H1 (cell line): ENCODE measurements around the gene EIPR1. TPM values are rescaled to one million over a fixed set of nuclear protein-coding genes. Genes with fewer than 3 reads are reported as not detected.

Experiments
- CTCF ChIA-PET: fragments of 300-600 bp; sonication (Branson Sonifier 250); formaldehyde crosslinking; loops from one replicate; lab custom pipeline; 2021; ENCODE audit not compliant: partially characterized antibody; lab: Charles Lee
- POLR2A ChIA-PET: fragments of 300-600 bp; sonication (Branson Sonifier 250); formaldehyde crosslinking; loops from one replicate; lab custom pipeline; 2021; ENCODE audit warnings: inconsistent platforms; ENCODE audit not compliant: partially characterized antibody; lab: Charles Lee
- DNase-seq, 2 experiments: peaks; one replicate each; pipeline versions ENCODE4 v3.0.0 to v3.0.0-alpha.2; 2010 to 2022; ENCODE audit warnings: low spot score in 2 of 2, low read depth in 1 of 2, mixed read lengths in 1 of 2
- FAIRE-seq: peaks from 2 replicates; lab custom pipeline; 2011; peaks lifted over from hg19 to GRCh38; lab: Jason Lieb, UNC
- H2AFZ ChIP-seq: 2 replicates; pipeline ENCODE4 v1.8.1; 2012; ENCODE audit warnings: low read length, inconsistent platforms
- H2AK5ac ChIP-seq: 2 replicates; pipeline ENCODE4 v1.6.1; 2013; ENCODE audit warnings: low read depth, low read length
- H2BK120ac ChIP-seq: replicated peaks from 2 replicates; pipeline ENCODE3; 2013; ENCODE audit warnings: low read depth, low read length, inconsistent platforms
- H2BK12ac ChIP-seq: 2 replicates; pipeline ENCODE4 v1.6.1; 2013; ENCODE audit warnings: low read depth, low read length
- H2BK15ac ChIP-seq: 2 replicates; pipeline ENCODE4 v1.6.1; 2013; ENCODE audit warnings: low read length
- H2BK20ac ChIP-seq: 2 replicates; pipeline ENCODE4 v1.6.1; 2013; ENCODE audit warnings: low read length
- H2BK5ac ChIP-seq: 2 replicates; pipeline ENCODE4 v1.6.1; 2013; ENCODE audit warnings: low read depth, low read length
- H3K14ac ChIP-seq: 2 replicates; pipeline ENCODE4 v1.6.1; 2013; ENCODE audit warnings: inconsistent platforms; ENCODE audit not compliant: insufficient read length
- H3K18ac ChIP-seq: 2 replicates; pipeline ENCODE4 v1.6.1; 2013; ENCODE audit warnings: low read length; ENCODE audit errors: extremely low read depth
- H3K23ac ChIP-seq: 2 replicates; pipeline ENCODE4 v1.6.1; 2013; ENCODE audit warnings: inconsistent platforms; ENCODE audit not compliant: insufficient read length
- H3K23me2 ChIP-seq: 2 replicates; pipeline ENCODE4 v1.6.1; 2013; ENCODE audit warnings: low read depth, low read length
- H3K27ac ChIP-seq: 2 replicates; pipeline ENCODE4 v1.6.1; 2011; ENCODE audit warnings: low read depth, low read length, inconsistent platforms
- H3K27me3 ChIP-seq, 4 experiments: replicated peaks in 1 of 4; 1 replicate in 1 of 4; 2 replicates in 3 of 4; pipeline versions ENCODE4 v1.6.1 to v1.8.1; 2011 to 2013; ENCODE audit warnings: low read length in 3 of 4, mild to moderate bottlenecking in 3 of 4, inconsistent platforms in 2 of 4, mixed read lengths in 2 of 4, moderate library complexity in 1 of 4; ENCODE audit not compliant: control insufficient read depth in 3 of 4, insufficient read depth in 3 of 4; ENCODE audit errors: extremely low read depth in 1 of 4
- H3K36me3 ChIP-seq, 4 experiments: 2 replicates each; pipeline versions ENCODE4 v1.6.1 to v1.8.1; 2011 to 2013; ENCODE audit warnings: mild to moderate bottlenecking in 4 of 4, low read length in 3 of 4, moderate library complexity in 2 of 4, control low read depth in 1 of 4, inconsistent platforms in 1 of 4; ENCODE audit not compliant: insufficient read depth in 4 of 4, control insufficient read depth in 2 of 4
- H3K4ac ChIP-seq: replicated peaks from 2 replicates; pipeline ENCODE3; 2013; ENCODE audit warnings: low read length, low read depth, mixed read lengths, inconsistent platforms; ENCODE audit not compliant: insufficient read length
- H3K4me1 ChIP-seq, 4 experiments: replicated peaks in 1 of 4; 1 replicate in 1 of 4; 2 replicates in 3 of 4; pipeline versions ENCODE4 v1.6.1 to v1.8.1; 2011 to 2013; ENCODE audit warnings: low read length in 3 of 4, inconsistent platforms in 2 of 4, mixed read lengths in 1 of 4; ENCODE audit not compliant: insufficient read depth in 4 of 4, control insufficient read depth in 3 of 4
- H3K4me2 ChIP-seq, 2 experiments: 2 replicates each; pipeline versions ENCODE4 v1.6.1 to v1.8.1; 2011 to 2013; ENCODE audit warnings: low read depth in 2 of 2, low read length in 2 of 2, control low read depth in 1 of 2, inconsistent platforms in 1 of 2, mild to moderate bottlenecking in 1 of 2; ENCODE audit not compliant: insufficient read depth in 1 of 2
- H3K4me3 ChIP-seq, 4 experiments: fragments of 200-600, 300-600 bp in 1 of 4; sonication (generic), shearing (Covaris generic), sonication (Bioruptor Twin) in 1 of 4; 2 replicates each; pipeline versions ENCODE4 v1.5.1 to v1.8.1; 2011 to 2016; ENCODE audit warnings: low read length in 4 of 4, low read depth in 3 of 4, control low read depth in 2 of 4, inconsistent platforms in 2 of 4, mild to moderate bottlenecking in 2 of 4, mixed read lengths in 1 of 4, moderate library complexity in 1 of 4; ENCODE audit not compliant: insufficient read depth in 2 of 4; ENCODE audit errors: extremely low read depth in 1 of 4
- H3K56ac ChIP-seq: replicated peaks from 2 replicates; pipeline ENCODE3; 2013; ENCODE audit warnings: low read depth, mild to moderate bottlenecking, mixed read lengths, low read length, inconsistent platforms; ENCODE audit not compliant: insufficient read length
- H3K79me1 ChIP-seq: 2 replicates; pipeline ENCODE4 v1.6.1; 2013; ENCODE audit warnings: low read depth, low read length, control low read depth
- H3K79me2 ChIP-seq, 2 experiments: 2 replicates each; pipeline versions ENCODE4 v1.6.1 to v1.8.1; 2012 to 2013; ENCODE audit warnings: low read length in 2 of 2, mild to moderate bottlenecking in 2 of 2, inconsistent platforms in 1 of 2; ENCODE audit not compliant: insufficient read depth in 2 of 2, control insufficient read depth in 1 of 2
- H3K9ac ChIP-seq, 4 experiments: replicated peaks in 1 of 4; 1 replicate in 1 of 4; 2 replicates in 3 of 4; pipeline versions ENCODE4 v1.6.1 to v1.8.1; 2011 to 2013; ENCODE audit warnings: low read depth in 3 of 4, low read length in 3 of 4, control low read depth in 2 of 4, mild to moderate bottlenecking in 2 of 4, moderate library complexity in 2 of 4, inconsistent platforms in 1 of 4; ENCODE audit errors: extremely low read depth in 1 of 4
- H3K9me3 ChIP-seq, 2 experiments: 2 replicates each; pipeline versions ENCODE4 v1.6.1 to v1.8.1; 2012 to 2013; ENCODE audit warnings: mild to moderate bottlenecking in 2 of 2, moderate library complexity in 2 of 2, control low read depth in 1 of 2, inconsistent platforms in 1 of 2, low read depth in 1 of 2, low read length in 1 of 2, mixed read lengths in 1 of 2; ENCODE audit not compliant: insufficient read depth in 2 of 2
- H4K20me1 ChIP-seq, 2 experiments: replicated peaks in 1 of 2; 2 replicates each; pipeline versions ENCODE3 to v1.8.1; 2011 to 2013; ENCODE audit warnings: inconsistent platforms in 2 of 2, low read length in 2 of 2, mild to moderate bottlenecking in 1 of 2; ENCODE audit not compliant: insufficient read depth in 2 of 2, control insufficient read depth in 1 of 2
- H4K5ac ChIP-seq: 2 replicates; pipeline ENCODE4 v1.6.1; 2013; ENCODE audit warnings: low read length, low read depth, mixed read lengths, inconsistent platforms; ENCODE audit not compliant: insufficient read length
- H4K8ac ChIP-seq: 2 replicates; pipeline ENCODE4 v1.8.0; 2013; ENCODE audit warnings: mild to moderate bottlenecking, moderate library complexity, low read length, inconsistent platforms; ENCODE audit not compliant: insufficient read depth; ENCODE audit errors: extremely low read depth
- H4K91ac ChIP-seq: replicated peaks from 2 replicates; pipeline ENCODE3; 2013; ENCODE audit warnings: low read length, mixed read lengths, inconsistent platforms; ENCODE audit not compliant: insufficient read length
- GTF2F1 ChIP-seq: IDR thresholded peaks from 2 replicates; pipeline ENCODE4 v1.6.1; 2012; ENCODE audit warnings: low read depth, low read length, improper control_type of control experiment, borderline replicate concordance
- JUN ChIP-seq: IDR thresholded peaks from 2 replicates; pipeline ENCODE4 v1.6.1; 2011; ENCODE audit warnings: low read depth, mild to moderate bottlenecking, improper control_type of control experiment, low read length
- TEAD4 ChIP-seq: IDR thresholded peaks from 2 replicates; pipeline ENCODE4 v1.6.1; 2012; ENCODE audit warnings: low read depth, low read length, inconsistent platforms, mixed read lengths
- WGBS, 2 experiments: shearing (Covaris generic) in 1 of 2; methylation state at CpG; one replicate each; pipeline versions ENCODE4 v1.1.6 to v1.1.7; 2013 to 2015; ENCODE audit warnings: low lambda C conversion rate in 2 of 2, mixed read lengths in 2 of 2, inconsistent platforms in 1 of 2, low coverage in 1 of 2, missing lambda C conversion rate in 1 of 2; ENCODE audit not compliant: insufficient replicate concordance in 2 of 2, insufficient coverage in 1 of 2, insufficient read length in 1 of 2; ENCODE audit errors: extremely low coverage in 1 of 2, missing lambda C conversion rate in 1 of 2; 5-methylcytosine and 5-hydroxymethylcytosine counted together
- polyA plus RNA-seq, 7 experiments: library from polyadenylated mRNA; depleted of rRNA in 3 of 7; stranded (reverse) in 5 of 7; unstranded in 2 of 7; fragments of >200 nt in 5 of 7; fragments of 200-250 nt in 2 of 7; gene quantifications; 1 replicate in 5 of 7; 2 replicates in 1 of 7; 4 replicates in 1 of 7; pipeline versions ENCODE4 v1.2.1 to v1.2.3, GENCODE V29; 2011 to 2013; ENCODE audit warnings: missing spikeins in 2 of 7, mixed read lengths in 2 of 7
- total RNA-seq: library from RNA; stranded (reverse); fragmentation: NEBNext Ultra II Directional; extraction: Animal tissue kit (Norgen Biotek cat#: 25700); gene quantifications from 2 replicates; pipeline ENCODE4 v1.2.1, GENCODE V29; 2021

EIPR1 gene
- total and polyA plus RNA-seq, 2 of the 8 experiments (the other 6 are each of a cell fraction or from before 2014, with no cell fraction given): 26.3 to 56.4 TPM

DNA sequence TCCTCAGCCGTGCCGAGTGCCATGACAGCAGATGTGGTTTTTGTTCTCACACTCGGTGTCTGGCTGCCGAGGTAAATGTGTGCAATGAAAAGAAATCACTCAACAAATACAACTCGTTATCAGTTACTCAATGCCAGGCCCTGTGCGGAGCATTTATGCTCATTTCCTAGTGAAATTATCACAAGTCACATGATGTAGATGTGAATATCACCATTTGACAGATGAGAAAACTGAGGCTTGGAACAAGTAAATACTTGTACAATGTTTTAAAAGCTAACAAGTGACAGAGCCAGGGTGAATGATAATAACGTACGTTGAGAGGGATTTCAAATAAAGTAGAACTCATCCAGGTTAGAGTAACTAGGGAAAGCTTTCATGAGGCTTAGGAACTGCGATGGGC is 174.7 kb downstream of the EIPR1 start:
- H2AFZ ChIP-seq: no peak overlapping the region
- peaks cover 0 to 7% (median 5%) of the 10 kb centered on the region in 4 experiments; a peak in 6 of 7 replicates for H3K4me1 ChIP-seq
- H3K9me3 ChIP-seq: peaks cover 0 to 4% of the 10 kb centered on the region in 2 experiments; a peak in 1 of 4 replicates
- H2BK120ac ChIP-seq: no peak overlapping the region
- H2BK15ac ChIP-seq: no peak overlapping the region
- TF ChIP-seq JUN (no peak), GTF2F1 (no peak), TEAD4 (no peak)
- TF ChIP-seq, all 59 proteins: peak for 0
- Histone ChIP-seq H4K8ac (no peak overlapping the region), H4K5ac (no peak overlapping the region), H2BK20ac (no peak overlapping the region), H3K9ac (no peak overlapping the region), H3K56ac (no peak overlapping the region), H3K79me1 (no peaks in the 10 kb centered on the region; the same call in 1 of the 2 replicates), H3K27ac (no peak overlapping the region), H4K91ac (no peak overlapping the region), H3K4me3 (no peak overlapping the region), H4K20me1 (no peaks in the 10 kb centered on the region), H2AK5ac (no peak overlapping the region), H3K27me3 (no peaks in the 10 kb centered on the region), H2BK12ac (no peak overlapping the region), H3K23me2 (no peaks in the 10 kb centered on the region), H3K18ac (no peak overlapping the region), H2BK5ac (no peak overlapping the region), H3K36me3 (no peaks in the 10 kb centered on the region), H3K79me2 (no peaks in the 10 kb centered on the region), H3K4ac (no peak overlapping the region), H3K4me2 (no peak overlapping the region), H3K23ac (no peak overlapping the region), H3K14ac (no peak overlapping the region)
- WGBS, 2 experiments: 95% methylated on average over 9 of the region's 9 CpGs; no CpG with 5 or more reads in 1 of the 2 experiments
- POLR2A ChIA-PET: no interaction called here
- FAIRE-seq: no peak
- CTCF ChIA-PET: interaction anchor here (1.8 kb wide), 1 partner anchor 20 kb away, joined by 3 read pairs; no protein-coding TSS in a partner anchor
- no peak for DNase-seq
